K562 treated with DMSO at 1 percent for 24 hours (cell line): ENCODE measurements around the gene CCDC158. TPM values are rescaled to one million over a fixed set of nuclear protein-coding genes. Genes with fewer than 3 reads are reported as not detected.

Experiments used
- total RNA-seq: library from RNA; unstranded; fragments of 300-600 nt; gene quantifications from 2 replicates; pipeline ENCODE4 v1.2.3, GENCODE V29; 2022; ENCODE audit warnings: low read depth; ENCODE audit not compliant: insufficient read depth

Gene CCDC158
- not detected in 2 replicates for total RNA-seq

GRCh38 chr4:76420762-76421581 is at the start of gene CCDC158:
TSS of gene CCDC158 (minus strand) at chr4:76421141. CDS start at chr4:76403207, 17,934 bp downstream.

DNA sequence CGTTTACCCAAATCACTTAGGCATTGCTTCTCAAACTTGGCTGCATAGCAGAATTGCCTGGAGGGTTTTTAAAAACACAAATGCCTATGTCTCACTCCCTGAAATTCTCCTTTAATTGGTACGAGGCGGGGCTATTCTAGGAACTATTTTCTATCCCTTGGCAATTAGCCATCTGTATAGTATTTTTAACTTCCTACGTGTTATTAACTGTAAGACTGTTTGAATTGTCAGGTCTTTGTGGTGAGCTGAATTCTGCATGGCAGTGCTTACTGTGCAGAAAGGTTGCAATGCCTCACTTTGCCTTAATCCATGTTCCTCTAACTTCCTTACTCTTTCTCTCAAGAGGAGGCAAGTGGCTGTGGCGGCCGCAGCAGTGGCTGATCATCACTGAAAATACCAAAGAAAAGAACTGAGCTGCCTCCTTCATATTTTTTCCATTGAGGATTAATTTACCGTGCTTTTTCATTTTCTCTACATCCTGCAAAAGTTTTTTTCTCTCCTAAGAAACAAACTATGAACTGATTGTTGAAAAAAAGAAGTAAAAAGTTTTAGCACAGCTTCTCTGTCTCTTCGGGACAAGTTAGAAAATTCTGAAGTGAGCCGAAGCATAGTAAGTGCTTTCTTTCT is 14.1 kb upstream of the CCDC158 start, which contains the start of gene SHROOM3:
Gene SHROOM3 (plus strand): TSS at position 329 of the 627 bp plus-strand sequence. CDS start 824 bp downstream, outside the sequence.

DNA sequence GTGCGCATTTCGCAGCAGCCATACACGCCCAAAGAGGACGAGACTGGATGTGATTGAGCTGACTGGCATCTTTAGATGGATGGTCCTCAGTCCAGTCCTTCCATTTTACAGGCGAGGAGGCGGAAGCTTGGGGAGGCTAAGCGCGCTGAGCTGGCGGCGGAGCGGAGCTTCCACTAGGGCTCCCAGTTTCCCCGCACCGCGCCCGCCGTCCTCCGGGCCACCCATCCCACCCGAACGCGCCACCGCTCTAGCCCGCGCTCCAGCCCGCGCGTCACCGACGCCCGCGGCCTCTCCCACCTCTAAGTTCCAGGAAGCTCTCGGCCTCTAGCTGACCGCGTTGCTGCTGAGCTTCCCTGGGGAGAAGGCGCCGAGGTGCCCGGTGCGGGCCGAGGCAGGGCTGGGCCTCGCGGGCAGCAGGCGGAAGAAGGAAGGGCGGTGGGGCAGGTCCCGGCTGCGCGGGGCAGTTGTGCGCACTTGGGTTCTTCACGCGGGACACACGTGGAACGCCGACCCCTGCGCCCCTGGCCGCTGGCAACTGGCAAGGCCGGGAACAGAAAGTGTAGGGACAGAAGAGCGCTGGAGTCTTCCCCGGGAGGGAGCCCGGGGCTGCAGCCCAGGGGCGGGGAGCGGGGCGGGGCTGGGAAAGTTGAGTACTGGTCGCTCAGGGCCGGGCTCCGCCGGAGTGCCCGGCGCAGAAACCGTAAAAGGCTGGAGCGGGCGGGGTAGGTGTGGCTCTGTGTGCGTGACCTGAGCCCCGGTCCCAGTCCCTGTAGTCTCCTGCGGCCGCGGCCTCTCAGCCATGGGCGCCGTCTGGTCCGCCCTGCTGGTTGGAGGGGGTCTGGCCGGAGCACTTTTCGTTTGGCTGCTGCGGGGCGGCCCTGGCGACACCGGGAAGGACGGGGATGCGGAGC is 114.7 kb downstream of the CCDC158 start, which contains the start of gene STBD1:
Gene STBD1 (plus strand): TSS at position 763 of the 911 bp plus-strand sequence. CDS start 37 bp downstream, at position 800.

Other genes starting within 250 kb of the CCDC158 start
- gene SCARB2, start 207.3 kb downstream of the CCDC158 start, total RNA-seq = 28.4 and 32.9 TPM in 2 replicates
- 9.9 and 11.5 TPM in 2 replicates for gene FAM47E, start 169.4 kb downstream of the CCDC158 start, total RNA-seq
- gene STBD1, start 114.4 kb downstream of the CCDC158 start, total RNA-seq = 2.0 and 2.7 TPM in 2 replicates
- gene SHROOM3, start 14.1 kb upstream of the CCDC158 start, total RNA-seq = not detected in 2 replicates